Kidney (tissue), 14 donors: Measurements from ENCODE around the gene ATP1A2. TPM values are rescaled to one million over a fixed set of nuclear protein-coding genes. Genes with fewer than 3 reads are reported as not detected.

ENCODE experiments used
- DNase-seq, 5 donors: peaks; one replicate each; pipeline ENCODE4 v3.0.0-alpha.2; 2013 to 2020
- FAIRE-seq: peaks from 2 replicates; lab custom pipeline; 2012; peaks lifted over from hg19 to GRCh38; lab: Jason Lieb, UNC
- H3K27ac ChIP-seq, 2 donors: one replicate each; pipeline ENCODE4 v1.7.0; 2013; ENCODE audit warnings: low read depth in 2 of 2, low read length in 2 of 2, inconsistent platforms in 1 of 2
- H3K27me3 ChIP-seq: one replicate; pipeline ENCODE4 v1.7.1; 2013; ENCODE audit warnings: low read length, inconsistent platforms; ENCODE audit not compliant: control insufficient read depth, insufficient read depth
- H3K36me3 ChIP-seq, 3 donors: one replicate each; pipeline versions ENCODE4 v1.7.0 to v1.7.1; 2013; ENCODE audit warnings: low read length in 3 of 3, control low read depth in 1 of 3, inconsistent platforms in 1 of 3; ENCODE audit not compliant: insufficient read depth in 3 of 3, control insufficient read depth in 2 of 3
- H3K4me1 ChIP-seq, 3 donors: one replicate each; pipeline versions ENCODE4 v1.7.0 to v1.7.1; 2013; ENCODE audit warnings: low read length in 3 of 3, inconsistent platforms in 1 of 3, low read depth in 1 of 3; ENCODE audit not compliant: control insufficient read depth in 2 of 3, insufficient read depth in 2 of 3
- H3K4me3 ChIP-seq, 3 donors: one replicate each; pipeline versions ENCODE4 v1.7.0 to v1.8.1; 2013; ENCODE audit warnings: low read length in 3 of 3, control low read depth in 1 of 3, inconsistent platforms in 1 of 3
- H3K9ac ChIP-seq, 3 donors: one replicate each; pipeline versions ENCODE4 v1.7.0 to v1.7.1; 2013; ENCODE audit warnings: low read length in 3 of 3, control low read depth in 1 of 3, inconsistent platforms in 1 of 3
- H3K9me3 ChIP-seq, 3 donors: one replicate each; pipeline versions ENCODE4 v1.7.0 to v1.7.1; 2013; ENCODE audit warnings: low read length in 3 of 3, control low read depth in 1 of 3, inconsistent platforms in 1 of 3; ENCODE audit not compliant: control insufficient read depth in 2 of 3, insufficient read depth in 1 of 3
- intact Hi-C: fragments of 100-400 bp; cut with DNase I; formaldehyde crosslinking; loops from one replicate; pipeline ENCODE4 v1.11.1; 2022
- polyA plus RNA-seq: library from polyadenylated mRNA; stranded (reverse); fragments of 350-450 nt; fragmentation: Illumina TruSeq; extraction: RNeasy Lipid Tissue Mini Kit (QIAGEN cat#74804); gene quantifications from one replicate; pipeline ENCODE4 v1.2.3, GENCODE V29; 2014; ENCODE audit warnings: low read depth, low replicate concordance; ENCODE audit not compliant: insufficient read depth
- total RNA-seq: library from RNA; stranded (reverse); fragmentation: NEBNext Ultra II Directional; extraction: Animal tissue kit (Norgen Biotek cat#: 25700); gene quantifications from one replicate; pipeline ENCODE4 v1.2.1, GENCODE V29; 2021
- TF ChIP-seq, protein P1 (sequence below): IDR thresholded peaks from 3 replicates; pipeline ENCODE4 v1.5.1; 2012; ENCODE audit warnings: mild to moderate bottlenecking, moderate library complexity, borderline replicate concordance; ENCODE audit not compliant: insufficient read depth; ENCODE audit errors: extremely low read depth
- donor health status: control.
- donor health status: control.
- donor health status: control.
- donor health status: control.
- donor health status: control.
- donor health status: DM: yes; HTN: yes; CAD: no.
- donor health status: Normal renal cell carcinoma (clear cell type).

Gene ATP1A2
- total and polyA plus RNA-seq, 2 donors from 2014 or later: 4.1 to 5.5 TPM

DNA sequence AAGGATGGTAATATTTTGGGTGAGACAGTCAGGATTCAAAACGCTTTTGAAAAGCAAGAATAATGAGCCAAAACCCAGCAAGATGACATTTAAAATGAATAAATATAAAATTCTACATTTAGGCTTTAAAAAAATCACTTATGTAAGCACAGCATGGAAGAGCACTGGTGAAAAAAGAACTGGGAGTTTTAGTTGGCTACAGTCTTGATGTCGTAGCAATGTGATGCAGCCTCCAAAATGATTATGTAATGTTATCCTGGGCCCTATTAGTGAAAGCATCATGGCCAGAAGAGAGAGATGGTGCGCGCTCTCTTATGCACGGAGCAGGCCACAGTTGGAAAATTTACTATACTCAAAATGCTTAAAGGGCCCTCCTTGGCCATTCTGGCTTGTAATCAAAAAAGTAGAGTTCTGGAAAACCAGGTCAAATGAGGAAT, 29.1 kb upstream of the ATP1A2 start:
- no peak overlapping the region for H3K27ac ChIP-seq

DNA sequence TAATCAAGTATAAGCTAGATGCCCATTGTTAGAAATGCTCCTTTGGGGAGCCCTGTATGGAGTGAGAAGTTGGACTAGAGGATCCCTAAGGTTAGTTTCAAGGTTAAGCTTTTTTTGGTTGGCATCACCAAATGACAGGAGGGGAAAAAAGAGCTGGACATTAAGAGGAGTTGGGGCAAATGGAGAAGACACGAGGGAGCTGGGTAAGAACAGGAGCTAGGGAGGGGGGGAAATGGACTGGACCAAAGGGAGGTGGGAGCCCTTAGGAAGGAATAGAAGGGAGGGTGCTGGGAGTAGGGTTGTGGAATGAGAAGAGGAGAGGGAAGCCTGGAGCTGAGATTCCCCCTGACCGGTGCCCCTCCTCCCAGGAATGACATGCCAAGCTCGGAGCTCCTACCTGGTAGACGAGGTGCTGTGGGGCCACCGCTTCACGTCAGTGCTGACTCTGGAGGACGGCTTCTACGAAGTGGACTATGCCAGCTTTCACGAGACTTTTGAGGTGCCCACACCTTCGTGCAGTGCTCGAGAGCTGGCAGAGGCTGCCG, 28.4 kb upstream of the ATP1A2 start:
- H3K4me3 ChIP-seq: no peak overlapping the region
- DNase-seq (peak in 1 of 5 donors; percentile 30), FAIRE-seq (no peak)
- TF ChIP-seq, protein P1, sequence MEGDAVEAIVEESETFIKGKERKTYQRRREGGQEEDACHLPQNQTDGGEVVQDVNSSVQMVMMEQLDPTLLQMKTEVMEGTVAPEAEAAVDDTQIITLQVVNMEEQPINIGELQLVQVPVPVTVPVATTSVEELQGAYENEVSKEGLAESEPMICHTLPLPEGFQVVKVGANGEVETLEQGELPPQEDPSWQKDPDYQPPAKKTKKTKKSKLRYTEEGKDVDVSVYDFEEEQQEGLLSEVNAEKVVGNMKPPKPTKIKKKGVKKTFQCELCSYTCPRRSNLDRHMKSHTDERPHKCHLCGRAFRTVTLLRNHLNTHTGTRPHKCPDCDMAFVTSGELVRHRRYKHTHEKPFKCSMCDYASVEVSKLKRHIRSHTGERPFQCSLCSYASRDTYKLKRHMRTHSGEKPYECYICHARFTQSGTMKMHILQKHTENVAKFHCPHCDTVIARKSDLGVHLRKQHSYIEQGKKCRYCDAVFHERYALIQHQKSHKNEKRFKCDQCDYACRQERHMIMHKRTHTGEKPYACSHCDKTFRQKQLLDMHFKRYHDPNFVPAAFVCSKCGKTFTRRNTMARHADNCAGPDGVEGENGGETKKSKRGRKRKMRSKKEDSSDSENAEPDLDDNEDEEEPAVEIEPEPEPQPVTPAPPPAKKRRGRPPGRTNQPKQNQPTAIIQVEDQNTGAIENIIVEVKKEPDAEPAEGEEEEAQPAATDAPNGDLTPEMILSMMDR: no peak
- peaks cover 0 to 8% (median 3%) of the 10 kb centered on the region in 3 donors for H3K36me3 ChIP-seq
- H3K27ac ChIP-seq: no peak overlapping the region
- H3K9me3 ChIP-seq: no peaks in the 10 kb centered on the region
- H3K9ac ChIP-seq: no peak overlapping the region
- peaks cover 0 to 6% (median 0%) of the 10 kb centered on the region in 3 donors for H3K4me1 ChIP-seq
- intact Hi-C loops: no loop called here
- peaks cover 8% of the 10 kb centered on the region for H3K27me3 ChIP-seq

More for the DNA sequence above, 29.1 kb upstream of the ATP1A2 start:
- no peak overlapping the region for H3K4me3 ChIP-seq
- no peak for DNase-seq
- peaks cover 11% of the 10 kb centered on the region for H3K27me3 ChIP-seq
- no peak overlapping the region for H3K9ac ChIP-seq
- peaks cover 0 to 6% (median 0%) of the 10 kb centered on the region in 3 donors for H3K4me1 ChIP-seq
- intact Hi-C loops: no loop called here
- peaks cover 0 to 8% (median 0%) of the 10 kb centered on the region in 3 donors for H3K36me3 ChIP-seq
- H3K9me3 ChIP-seq: no peaks in the 10 kb centered on the region
- FAIRE-seq: no peak
- TF ChIP-seq, protein P1: no peak

DNA sequence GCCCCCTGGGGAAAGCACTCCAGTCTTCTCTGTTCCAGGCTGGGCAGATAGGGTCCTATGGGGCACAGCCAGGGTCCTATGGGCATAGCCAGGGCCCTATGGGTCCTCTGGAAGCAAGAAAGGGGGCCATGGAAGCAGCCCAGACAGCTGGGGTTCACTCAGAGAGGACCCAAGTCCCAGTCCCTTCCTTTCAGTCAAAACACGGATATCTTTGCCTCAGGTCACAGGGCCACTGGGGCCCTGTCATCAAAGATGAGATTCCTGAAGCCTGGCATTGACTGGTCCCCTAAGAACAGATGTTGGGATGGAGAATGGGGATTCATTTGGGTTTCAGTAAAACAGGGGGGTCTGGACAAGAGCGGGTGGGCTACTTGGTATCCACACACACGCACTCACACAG, 25.7 kb upstream of the ATP1A2 start:
- no peaks in the 10 kb centered on the region for H3K4me1 ChIP-seq
- H3K4me3 ChIP-seq: no peak overlapping the region
- peak in 1 of 5 donors; percentile 20 for DNase-seq
- intact Hi-C loops: no loop called here
- no peaks in the 10 kb centered on the region for H3K27me3 ChIP-seq
- TF ChIP-seq, protein P1: no peak
- H3K9ac ChIP-seq: no peak overlapping the region
- peaks cover 0 to 19% (median 3%) of the 10 kb centered on the region in 3 donors for H3K36me3 ChIP-seq
- no peak overlapping the region for H3K27ac ChIP-seq
- no peak for FAIRE-seq
- no peaks in the 10 kb centered on the region for H3K9me3 ChIP-seq

DNA sequence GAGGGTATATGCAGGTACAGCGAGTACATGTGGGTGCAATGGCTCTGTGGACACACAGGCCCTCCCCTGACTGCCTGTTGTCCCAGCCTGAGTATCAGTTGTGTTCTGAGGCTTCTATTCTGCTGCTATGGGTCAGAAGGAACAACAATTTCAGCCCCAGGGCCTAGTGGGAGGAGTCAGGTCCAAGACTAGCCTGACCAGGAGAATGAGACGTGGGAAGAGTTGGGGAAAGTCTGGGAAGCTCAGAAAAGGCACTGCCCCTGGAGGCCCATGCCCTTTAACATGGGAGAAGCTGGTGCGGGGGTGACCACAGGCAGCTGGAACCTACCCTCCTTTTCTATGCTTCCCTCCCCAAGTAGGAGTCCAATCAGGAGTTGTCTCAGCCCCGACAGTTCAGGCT, 24.8 kb upstream of the ATP1A2 start:
- intact Hi-C loops: no loop called here
- no peak overlapping the region for H3K9ac ChIP-seq
- H3K27ac ChIP-seq: no peak overlapping the region
- no peak for FAIRE-seq
- peaks cover 0 to 7% (median 4%) of the 10 kb centered on the region in 3 donors for H3K4me1 ChIP-seq
- no peaks in the 10 kb centered on the region for H3K27me3 ChIP-seq
- H3K4me3 ChIP-seq: no peak overlapping the region
- H3K36me3 ChIP-seq: peaks cover 0 to 19% (median 3%) of the 10 kb centered on the region in 3 donors
- TF ChIP-seq, protein P1: no peak
- DNase-seq: peak in 1 of 5 donors; percentile 37
- H3K9me3 ChIP-seq: no peaks in the 10 kb centered on the region
